Measurements from ENCODE around the gene SFT2D1. TPM values are rescaled to one million over a fixed set of nuclear protein-coding genes. Genes with fewer than 3 reads are reported as not detected.

Gene SFT2D1
- total RNA-seq, 1 experiment from 2014 or later = 39.5 TPM

DNA sequence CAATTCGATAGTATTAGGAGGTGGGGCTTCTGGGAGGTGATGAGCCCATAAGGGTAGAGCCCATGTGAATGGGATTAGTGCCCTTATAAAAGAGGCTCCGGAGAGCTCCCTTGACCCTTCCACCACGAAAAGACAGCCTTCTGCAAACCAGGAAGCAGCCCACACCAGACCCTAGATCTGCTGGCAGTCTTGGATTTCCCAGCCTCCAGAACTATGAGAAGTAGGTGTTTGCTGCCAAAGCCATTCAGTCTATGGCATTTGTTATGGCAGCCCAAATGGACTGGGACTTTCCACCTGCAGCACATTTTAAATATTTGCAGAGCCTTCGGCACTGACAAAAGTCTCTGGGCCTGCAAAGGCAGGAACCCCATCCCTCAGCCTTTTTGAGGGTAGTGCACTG lies 11.8 kb upstream of the SFT2D1 start:
- Mint-ChIP-seq H3K9me3 (ENCODE audit: unreplicated experiment) (no peaks in the 10 kb centered on the region), H3K27me3 (ENCODE audit: insufficient read depth, unreplicated experiment) (peaks cover 19% of the 10 kb centered on the region), H3K36me3 (ENCODE audit: insufficient read depth, unreplicated experiment) (no peaks in the 10 kb centered on the region), H3K4me1 (ENCODE audit: insufficient read depth, unreplicated experiment) (no peaks in the 10 kb centered on the region), H3K27ac (ENCODE audit: low read depth, unreplicated experiment) (no peak overlapping the region), H3K4me3 (ENCODE audit: unreplicated experiment) (no peak overlapping the region)
- BruUV-seq (replicated peaks) = no TSS peak
- POLR2A ChIA-PET = interaction anchor here (0.5 kb wide), 1 partner anchor 28 kb away, joined by 3 read pairs; no protein-coding TSS in a partner anchor
- CTCF ChIA-PET = no interaction called here
- DNase-seq (ENCODE audit: unreplicated experiment) = no peak
- intact Hi-C loops (cut with micrococcal nuclease) = no loop called here
- TF ChIP-seq, protein P1, sequence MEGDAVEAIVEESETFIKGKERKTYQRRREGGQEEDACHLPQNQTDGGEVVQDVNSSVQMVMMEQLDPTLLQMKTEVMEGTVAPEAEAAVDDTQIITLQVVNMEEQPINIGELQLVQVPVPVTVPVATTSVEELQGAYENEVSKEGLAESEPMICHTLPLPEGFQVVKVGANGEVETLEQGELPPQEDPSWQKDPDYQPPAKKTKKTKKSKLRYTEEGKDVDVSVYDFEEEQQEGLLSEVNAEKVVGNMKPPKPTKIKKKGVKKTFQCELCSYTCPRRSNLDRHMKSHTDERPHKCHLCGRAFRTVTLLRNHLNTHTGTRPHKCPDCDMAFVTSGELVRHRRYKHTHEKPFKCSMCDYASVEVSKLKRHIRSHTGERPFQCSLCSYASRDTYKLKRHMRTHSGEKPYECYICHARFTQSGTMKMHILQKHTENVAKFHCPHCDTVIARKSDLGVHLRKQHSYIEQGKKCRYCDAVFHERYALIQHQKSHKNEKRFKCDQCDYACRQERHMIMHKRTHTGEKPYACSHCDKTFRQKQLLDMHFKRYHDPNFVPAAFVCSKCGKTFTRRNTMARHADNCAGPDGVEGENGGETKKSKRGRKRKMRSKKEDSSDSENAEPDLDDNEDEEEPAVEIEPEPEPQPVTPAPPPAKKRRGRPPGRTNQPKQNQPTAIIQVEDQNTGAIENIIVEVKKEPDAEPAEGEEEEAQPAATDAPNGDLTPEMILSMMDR (IDR thresholded peaks at IDR 0.05; ENCODE audit: unreplicated experiment) = no peak

DNA sequence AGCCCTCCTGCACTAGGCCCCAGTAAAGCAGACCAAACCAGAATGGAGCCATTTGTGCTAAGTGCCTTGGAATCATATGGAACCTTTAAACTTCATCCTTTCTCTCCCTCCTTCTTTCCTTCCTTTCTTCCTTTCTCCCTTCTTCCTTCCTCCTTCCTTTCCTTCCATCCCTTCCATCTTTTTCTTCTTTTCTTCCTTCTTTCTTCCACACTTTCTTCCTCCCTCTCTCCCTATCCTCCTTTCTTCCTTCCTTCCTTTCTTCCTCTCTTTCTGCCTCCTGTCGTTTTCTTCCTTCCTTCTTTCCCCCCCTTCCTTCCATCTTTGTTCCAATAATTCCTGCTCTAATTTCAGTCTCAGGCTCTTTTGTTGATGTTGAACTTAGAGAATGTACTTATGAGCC lies 11.2 kb upstream of the SFT2D1 start:
- DNase-seq (ENCODE audit: unreplicated experiment) = no peak
- POLR2A ChIA-PET = no interaction called here
- Mint-ChIP-seq H3K27ac (ENCODE audit: low read depth, unreplicated experiment) (no peak overlapping the region), H3K4me1 (ENCODE audit: insufficient read depth, unreplicated experiment) (no peaks in the 10 kb centered on the region), H3K36me3 (ENCODE audit: insufficient read depth, unreplicated experiment) (no peaks in the 10 kb centered on the region), H3K9me3 (ENCODE audit: unreplicated experiment) (no peaks in the 10 kb centered on the region), H3K4me3 (ENCODE audit: unreplicated experiment) (no peak overlapping the region), H3K27me3 (ENCODE audit: insufficient read depth, unreplicated experiment) (peaks cover 19% of the 10 kb centered on the region)
- CTCF ChIA-PET = no interaction called here
- BruUV-seq (replicated peaks) = no TSS peak
- TF ChIP-seq, protein P1 (IDR thresholded peaks at IDR 0.05; ENCODE audit: unreplicated experiment) = no peak
- intact Hi-C loops (cut with micrococcal nuclease) = no loop called here

DNA sequence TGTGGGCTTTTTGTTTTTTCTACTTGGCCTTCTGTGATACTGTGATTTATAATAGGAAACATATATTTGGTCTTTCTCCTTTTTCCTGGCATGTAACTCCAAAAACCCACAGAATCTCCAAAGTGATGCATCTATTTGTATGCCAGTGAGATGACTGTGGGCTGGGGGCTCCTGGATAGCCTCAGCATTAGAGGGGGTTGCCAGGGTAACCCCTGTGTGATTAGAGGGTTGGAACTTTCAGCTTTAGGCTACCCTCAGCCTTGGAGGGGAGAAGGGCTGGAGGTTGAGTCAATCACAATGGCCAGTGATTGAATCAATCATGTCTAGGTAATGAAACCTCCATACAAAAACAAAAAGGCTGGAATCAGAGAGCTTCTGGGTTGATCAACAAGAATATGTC lies 10.6 kb upstream of the SFT2D1 start:
- no peak for DNase-seq (ENCODE audit: unreplicated experiment)
- POLR2A ChIA-PET = interaction anchor here (0.9 kb wide), 1 partner anchor 10 kb away, joined by 3 read pairs; no protein-coding TSS in a partner anchor
- Mint-ChIP-seq H3K4me1 (ENCODE audit: insufficient read depth, unreplicated experiment) (no peaks in the 10 kb centered on the region), H3K27me3 (ENCODE audit: insufficient read depth, unreplicated experiment) (peaks cover 19% of the 10 kb centered on the region), H3K9me3 (ENCODE audit: unreplicated experiment) (no peaks in the 10 kb centered on the region), H3K36me3 (ENCODE audit: insufficient read depth, unreplicated experiment) (peaks cover 3% of the 10 kb centered on the region), H3K27ac (ENCODE audit: low read depth, unreplicated experiment) (no peak overlapping the region), H3K4me3 (ENCODE audit: unreplicated experiment) (no peak overlapping the region)
- BruUV-seq (replicated peaks) = no TSS peak
- CTCF ChIA-PET = no interaction called here
- TF ChIP-seq, protein P1 (IDR thresholded peaks at IDR 0.05; ENCODE audit: unreplicated experiment) = no peak
- intact Hi-C loops (cut with micrococcal nuclease) = no loop called here

DNA sequence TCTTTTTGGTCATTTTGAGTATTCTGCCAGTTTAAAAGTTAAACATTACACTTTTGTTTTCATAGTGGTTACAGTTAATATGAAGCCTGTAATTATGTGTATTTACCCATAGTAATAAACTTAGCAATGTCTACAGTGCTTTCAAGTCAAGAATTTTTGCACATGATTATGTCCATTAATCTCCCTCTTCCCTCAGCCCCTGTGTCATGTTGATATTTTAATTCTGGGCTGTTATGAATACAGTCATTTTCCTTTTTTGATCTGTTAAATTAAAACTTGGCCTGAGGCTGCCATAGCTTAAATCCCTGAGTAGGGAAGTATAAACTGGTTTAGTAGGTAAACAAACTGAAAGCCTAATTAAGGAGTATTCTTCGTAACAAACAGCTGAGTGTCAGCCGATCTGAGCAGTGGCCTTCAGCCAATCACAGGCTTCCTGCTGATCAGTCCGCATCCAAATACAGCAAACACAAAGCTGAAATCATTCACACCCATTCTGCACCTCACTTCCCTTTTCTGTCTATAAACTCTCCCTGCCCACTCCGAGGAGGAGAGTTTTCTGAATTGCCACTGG lies 9.5 kb upstream of the SFT2D1 start:
- Mint-ChIP-seq H3K27ac (ENCODE audit: low read depth, unreplicated experiment) (no peak overlapping the region), H3K9me3 (ENCODE audit: unreplicated experiment) (no peaks in the 10 kb centered on the region), H3K4me3 (ENCODE audit: unreplicated experiment) (no peak overlapping the region), H3K4me1 (ENCODE audit: insufficient read depth, unreplicated experiment) (no peaks in the 10 kb centered on the region), H3K27me3 (ENCODE audit: insufficient read depth, unreplicated experiment) (peaks cover 19% of the 10 kb centered on the region), H3K36me3 (ENCODE audit: insufficient read depth, unreplicated experiment) (peaks cover 7% of the 10 kb centered on the region)
- POLR2A ChIA-PET = no interaction called here
- DNase-seq (ENCODE audit: unreplicated experiment) = no peak
- BruUV-seq (replicated peaks) = no TSS peak
- CTCF ChIA-PET = interaction anchor here (0.6 kb wide), 1 partner anchor 31 kb away, joined by 3 read pairs; no protein-coding TSS in a partner anchor
- intact Hi-C loops (cut with micrococcal nuclease) = no loop called here
- TF ChIP-seq, protein P1 (IDR thresholded peaks at IDR 0.05; ENCODE audit: unreplicated experiment) = no peak
